Left ventricle myocardium inferior (tissue), 1 donor: ENCODE measurements around the gene CPT1A. TPM values are rescaled to one million over a fixed set of nuclear protein-coding genes. Genes with fewer than 3 reads are reported as not detected.
A peak's percentile ranks its signal among the peaks of the same experiment; 100 is the strongest.

Experiments used
- DNase-seq: peaks from one replicate; pipeline ENCODE4 v3.0.0-alpha.2; 2020
- H3K27ac ChIP-seq: fragments of 200-600 bp; replicated peaks from 2 replicates; pipeline ENCODE4 v1.8.0; 2021
- H3K27me3 ChIP-seq: fragments of 200-600 bp; 2 replicates; pipeline ENCODE4 v1.8.0; 2021; ENCODE audit warnings: low read depth
- H3K36me3 ChIP-seq: fragments of 200-600 bp; 2 replicates; pipeline ENCODE4 v1.8.0; 2021
- H3K4me1 ChIP-seq: fragments of 200-600 bp; 2 replicates; pipeline ENCODE4 v1.8.0; 2021
- H3K4me3 ChIP-seq: fragments of 200-600 bp; 2 replicates; pipeline ENCODE4 v1.8.0; 2021; ENCODE audit warnings: mild to moderate bottlenecking, moderate library complexity
- H3K9me3 ChIP-seq: fragments of 200-600 bp; replicated peaks from 2 replicates; pipeline ENCODE4 v1.8.0; 2021
- intact Hi-C: fragments of 100-400 bp; cut with micrococcal nuclease; formaldehyde crosslinking; loops from one replicate; pipeline ENCODE4 v1.11.0; 2022
- total RNA-seq: library from RNA; stranded (reverse); fragmentation: NEBNext Ultra II Directional; extraction: Animal tissue kit (Norgen Biotek cat#: 25700); gene quantifications from one replicate; pipeline ENCODE4 v1.2.1, GENCODE V29; 2021
- TF ChIP-seq, protein P1 (sequence below): fragments of 200-600 bp; IDR thresholded peaks from 2 replicates; pipeline ENCODE4 v1.8.0; 2021; ENCODE audit warnings: antibody characterized with exemption, mild to moderate bottlenecking, borderline replicate concordance
- donor health status: DM: no; HTN: yes; CAD: no; lungs with severe emphysema.

CPT1A gene
- total RNA-seq, 1 donor from 2014 or later = 73.1 TPM

DNA sequence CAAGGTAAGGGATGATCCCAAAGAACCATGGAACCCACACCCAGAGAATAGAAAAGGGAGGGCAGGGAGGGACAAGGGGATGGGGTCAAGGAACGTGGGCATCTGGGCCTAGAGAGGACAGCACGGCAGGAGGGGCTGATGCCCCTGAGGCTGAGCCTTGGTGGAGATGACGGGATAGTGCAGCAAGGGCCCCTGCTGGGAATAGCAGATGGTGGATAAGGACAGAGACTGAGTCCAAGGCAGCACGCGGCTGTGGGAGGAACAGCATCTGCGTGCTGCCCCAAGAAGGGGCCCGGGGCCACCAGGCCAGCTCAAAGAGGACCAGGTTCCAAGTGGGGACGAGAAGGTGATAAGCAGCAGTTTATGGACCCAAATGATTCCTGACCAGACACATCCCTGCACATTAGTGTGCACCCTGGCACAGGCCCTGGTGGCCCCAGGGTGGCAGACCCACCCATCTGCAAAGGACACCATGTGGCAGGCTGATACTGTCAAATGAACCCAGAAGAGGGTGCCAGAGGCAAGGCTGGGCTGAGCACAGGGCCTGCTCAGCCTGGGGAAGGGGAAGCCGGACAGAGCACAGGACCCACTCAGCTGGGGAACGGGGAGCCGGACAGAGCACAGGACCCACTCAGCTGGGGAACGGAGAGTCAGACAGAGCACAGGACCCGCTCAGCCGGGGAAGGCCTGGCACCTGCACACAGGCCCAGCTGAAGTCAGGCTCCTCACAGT lies 77.6 kb downstream of the CPT1A start:
- Histone ChIP-seq H3K4me3 (no peak overlapping the region), H3K9me3 (no peaks in the 10 kb centered on the region), H3K27ac (no peak overlapping the region), H3K36me3 (peaks cover 95% of the 10 kb centered on the region), H3K4me1 (peaks cover 3% of the 10 kb centered on the region), H3K27me3 (no peaks in the 10 kb centered on the region)
- no peak for DNase-seq
- intact Hi-C loops = no loop called here
- TF ChIP-seq, protein P1, sequence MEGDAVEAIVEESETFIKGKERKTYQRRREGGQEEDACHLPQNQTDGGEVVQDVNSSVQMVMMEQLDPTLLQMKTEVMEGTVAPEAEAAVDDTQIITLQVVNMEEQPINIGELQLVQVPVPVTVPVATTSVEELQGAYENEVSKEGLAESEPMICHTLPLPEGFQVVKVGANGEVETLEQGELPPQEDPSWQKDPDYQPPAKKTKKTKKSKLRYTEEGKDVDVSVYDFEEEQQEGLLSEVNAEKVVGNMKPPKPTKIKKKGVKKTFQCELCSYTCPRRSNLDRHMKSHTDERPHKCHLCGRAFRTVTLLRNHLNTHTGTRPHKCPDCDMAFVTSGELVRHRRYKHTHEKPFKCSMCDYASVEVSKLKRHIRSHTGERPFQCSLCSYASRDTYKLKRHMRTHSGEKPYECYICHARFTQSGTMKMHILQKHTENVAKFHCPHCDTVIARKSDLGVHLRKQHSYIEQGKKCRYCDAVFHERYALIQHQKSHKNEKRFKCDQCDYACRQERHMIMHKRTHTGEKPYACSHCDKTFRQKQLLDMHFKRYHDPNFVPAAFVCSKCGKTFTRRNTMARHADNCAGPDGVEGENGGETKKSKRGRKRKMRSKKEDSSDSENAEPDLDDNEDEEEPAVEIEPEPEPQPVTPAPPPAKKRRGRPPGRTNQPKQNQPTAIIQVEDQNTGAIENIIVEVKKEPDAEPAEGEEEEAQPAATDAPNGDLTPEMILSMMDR = peak; percentile 30

DNA sequence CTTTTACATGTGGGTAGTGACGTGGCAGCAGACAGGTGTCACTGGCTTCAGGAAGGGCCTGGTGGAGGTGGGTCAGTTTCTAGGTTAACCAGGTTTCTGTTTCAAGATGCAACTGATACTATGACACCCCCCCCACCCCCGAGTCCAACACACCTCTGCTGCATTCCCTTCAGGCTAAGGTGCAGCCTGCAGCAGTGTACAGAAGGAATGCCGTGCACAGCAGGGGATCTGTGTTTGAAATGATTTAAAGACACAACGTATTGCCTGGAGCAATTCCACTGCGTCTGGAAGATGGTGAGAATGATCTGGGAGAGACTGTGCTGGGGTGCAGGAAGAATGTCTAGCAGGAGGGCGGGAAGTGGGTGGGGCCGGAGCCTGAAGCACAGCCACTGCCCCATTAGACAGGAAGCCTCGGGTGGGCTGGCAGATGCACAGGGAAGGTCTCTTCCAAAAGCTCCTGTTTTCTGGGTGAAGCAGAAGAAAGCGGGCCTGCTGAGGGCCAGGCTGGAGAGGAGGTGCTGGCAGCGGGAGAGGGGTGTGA lies 78.5 kb downstream of the CPT1A start:
- Histone ChIP-seq H3K9me3 (no peaks in the 10 kb centered on the region), H3K4me1 (peaks cover 3% of the 10 kb centered on the region), H3K27ac (no peak overlapping the region), H3K36me3 (peaks cover 95% of the 10 kb centered on the region), H3K4me3 (no peak overlapping the region), H3K27me3 (no peaks in the 10 kb centered on the region)
- TF ChIP-seq, protein P1 = no peak
- intact Hi-C loops = no loop called here
- DNase-seq = no peak

DNA sequence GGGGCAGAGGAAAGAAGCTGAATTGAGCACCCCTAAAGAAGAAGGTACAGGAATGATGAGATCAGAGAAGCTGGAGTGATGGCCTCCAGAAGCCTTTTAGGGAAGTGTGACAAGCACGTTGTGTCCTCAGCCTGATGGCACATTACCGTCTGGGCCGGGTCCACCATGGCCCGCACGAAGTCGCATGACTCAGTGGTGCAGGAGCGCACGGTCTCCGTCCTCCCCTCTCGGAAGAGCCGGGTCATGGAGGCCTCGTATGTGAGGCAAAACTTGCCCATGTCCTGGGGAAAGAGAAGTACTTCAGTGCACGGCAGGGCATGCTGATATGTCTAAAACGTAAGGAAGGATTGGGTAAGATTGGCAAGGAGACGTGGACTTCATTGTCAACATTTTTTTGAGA lies 79.2 kb downstream of the CPT1A start:
- no peaks in the 10 kb centered on the region for H3K9me3 ChIP-seq
- DNase-seq = no peak
- intact Hi-C loops = no loop called here
- peaks cover 3% of the 10 kb centered on the region for H3K4me1 ChIP-seq
- H3K27ac ChIP-seq = no peak overlapping the region
- peaks cover 97% of the 10 kb centered on the region for H3K36me3 ChIP-seq
- no peak overlapping the region for H3K4me3 ChIP-seq
- TF ChIP-seq, protein P1 = no peak
- no peaks in the 10 kb centered on the region for H3K27me3 ChIP-seq

DNA sequence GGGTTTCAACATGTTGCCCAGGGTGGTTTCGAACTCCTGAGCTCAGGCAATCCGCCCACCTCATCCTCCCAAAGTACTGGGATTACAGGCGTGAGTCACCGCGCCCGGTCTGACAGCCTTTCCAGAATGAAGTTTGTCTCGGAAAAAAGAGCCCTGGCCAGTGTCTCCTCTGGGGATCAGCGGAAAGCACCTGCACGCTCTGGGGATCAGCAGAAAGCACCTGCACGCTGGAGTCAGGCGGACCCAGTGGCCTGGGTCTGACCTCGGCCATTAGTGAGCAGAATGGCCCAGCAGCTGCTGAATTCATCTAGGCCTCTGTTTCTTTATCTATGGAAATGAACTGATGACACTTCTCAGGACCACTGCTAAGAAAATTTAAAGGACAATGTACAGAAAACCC lies 79.9 kb downstream of the CPT1A start:
- peaks cover 97% of the 10 kb centered on the region for H3K36me3 ChIP-seq
- intact Hi-C loops = no loop called here

DNA sequence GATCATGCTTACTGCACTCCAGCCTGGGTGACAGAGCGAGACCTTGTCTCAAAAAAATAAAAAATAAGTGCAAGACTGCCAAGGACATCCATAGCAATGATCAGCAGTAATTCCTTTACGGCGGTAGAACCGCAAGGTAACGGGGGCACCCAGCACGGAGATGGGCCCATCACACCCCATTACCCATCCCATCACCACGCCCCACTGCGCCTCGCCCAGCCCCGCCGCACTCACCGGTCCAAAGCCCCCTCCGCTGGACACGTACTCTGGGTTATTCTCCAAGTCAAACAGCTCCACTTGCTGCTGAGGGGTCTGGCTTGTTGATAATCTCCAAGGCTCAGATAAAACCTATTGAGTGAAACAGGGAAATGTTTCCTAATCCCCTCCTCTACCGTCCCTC lies 81.7 kb downstream of the CPT1A start:
- Histone ChIP-seq H3K4me3 (no peak overlapping the region), H3K27ac (no peak overlapping the region), H3K27me3 (no peaks in the 10 kb centered on the region), H3K9me3 (no peaks in the 10 kb centered on the region), H3K36me3 (peaks cover 90% of the 10 kb centered on the region), H3K4me1 (peaks cover 3% of the 10 kb centered on the region)
- TF ChIP-seq, protein P1 = no peak
- DNase-seq = no peak
- intact Hi-C loops = no loop called here

More for the DNA sequence above, 79.9 kb downstream of the CPT1A start:
- DNase-seq = no peak
- Histone ChIP-seq H3K4me3 (no peak overlapping the region), H3K9me3 (no peaks in the 10 kb centered on the region), H3K27me3 (no peaks in the 10 kb centered on the region), H3K27ac (no peak overlapping the region), H3K4me1 (peaks cover 3% of the 10 kb centered on the region)
- TF ChIP-seq, protein P1 = no peak
